NCI-H1930 (cell line): ENCODE data around the gene SPSB1.

Source experiments
- DNase-seq, 2 experiments: peaks; one replicate each; lab custom pipeline; 2025; lab: John Stamatoyannopoulos, UW

SPSB1 gene

GRCh38 chr1:9319789-9320519 lies 27.3 kb downstream of the SPSB1 start:
- DNase-seq, result no peak

- DNase-seq, result no peak
Measured at GRCh38 chr1:9320520-9321479, 28.1 kb downstream of the SPSB1 start.

GRCh38 chr1:9321480-9321849 lies 28.8 kb downstream of the SPSB1 start:
- no peak for DNase-seq

DNA sequence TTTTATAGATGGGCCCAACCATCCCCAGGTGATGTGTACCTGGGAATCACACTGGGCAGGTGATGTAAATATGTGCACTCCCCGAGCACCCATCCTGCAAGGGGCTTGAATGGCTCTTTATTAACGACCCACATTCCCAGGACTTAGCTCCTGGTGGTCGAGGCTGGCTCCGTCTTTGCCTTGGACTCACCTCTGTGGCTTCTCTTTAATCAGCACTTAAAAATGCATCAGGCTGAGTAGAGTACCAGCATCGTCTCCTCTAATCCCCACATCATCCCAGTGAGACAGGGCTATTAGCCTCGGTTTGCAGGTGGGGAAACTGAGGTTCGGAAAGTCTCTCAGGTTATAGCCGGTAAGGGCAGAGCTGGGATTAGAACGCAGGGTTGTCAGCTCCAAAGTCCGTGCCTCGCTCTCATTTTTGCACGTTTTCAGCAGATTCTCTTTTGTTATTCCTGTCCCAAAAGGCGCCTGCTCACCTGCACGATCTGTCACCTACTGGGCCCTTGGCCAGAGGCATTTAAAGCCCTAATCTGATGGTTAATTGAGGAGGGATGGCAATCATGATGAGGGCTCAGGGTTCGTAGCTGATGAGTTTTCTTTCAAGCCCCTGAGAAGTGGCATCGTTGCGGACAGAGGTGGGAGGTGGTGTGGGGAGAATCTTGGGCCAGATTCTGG lies 29.4 kb downstream of the SPSB1 start:
- no peak for DNase-seq

DNA sequence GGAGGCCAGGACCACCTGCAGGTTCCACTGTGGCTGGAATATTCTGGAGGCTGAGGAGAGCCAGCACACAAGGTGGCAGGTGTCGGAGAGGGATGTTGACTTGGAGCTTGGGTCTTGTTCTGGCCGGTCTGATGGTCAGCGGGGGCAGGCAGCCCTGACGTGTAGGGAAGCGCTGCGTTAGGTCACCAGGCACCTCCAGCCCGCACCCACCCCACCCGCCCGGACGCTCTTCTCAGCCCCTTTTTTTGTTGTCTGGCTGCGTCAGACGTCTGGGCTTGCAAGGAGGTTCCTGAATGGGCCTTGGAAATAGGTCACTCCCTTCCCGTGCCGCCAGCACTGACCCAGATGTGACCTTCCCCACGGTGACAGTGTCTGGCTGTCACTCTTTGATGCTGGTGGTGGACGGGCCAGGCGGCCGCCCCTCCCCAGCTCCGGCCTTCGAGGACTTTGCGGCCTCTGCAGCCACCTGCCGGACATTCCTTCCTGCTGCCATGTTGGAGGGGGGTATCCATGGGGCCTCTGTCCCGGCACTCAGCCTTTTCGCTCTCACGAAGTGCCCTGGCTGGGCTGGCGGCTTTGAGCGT lies 30.1 kb downstream of the SPSB1 start:
- no peak for DNase-seq

- no peak for DNase-seq
Measured at GRCh38 chr1:9324246-9325096, 31.8 kb downstream of the SPSB1 start.

DNA sequence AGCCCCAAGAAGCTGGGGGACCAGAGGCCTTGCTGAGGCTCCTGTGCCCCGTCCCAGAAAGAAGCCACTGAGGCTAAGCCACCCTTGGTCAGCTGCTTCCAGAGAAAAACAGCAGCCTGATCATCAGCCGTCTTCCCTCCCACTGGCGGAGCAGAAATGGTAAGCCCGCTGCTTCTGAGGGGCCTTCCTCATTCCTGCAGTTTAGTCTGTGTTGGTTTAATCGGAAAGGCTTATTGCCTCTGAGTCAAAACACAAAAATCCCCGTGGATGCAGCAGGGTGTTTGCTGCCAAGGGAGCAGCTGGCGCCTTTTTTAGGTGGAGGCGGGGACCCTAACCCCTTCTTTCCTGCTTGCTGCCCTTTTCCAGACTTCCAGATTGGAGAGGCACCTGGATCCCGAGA lies 33.9 kb downstream of the SPSB1 start:
- DNase-seq, result no peak

GRCh38 chr1:9328201-9328600 lies 35.5 kb downstream of the SPSB1 start:
- no peak for DNase-seq

DNA sequence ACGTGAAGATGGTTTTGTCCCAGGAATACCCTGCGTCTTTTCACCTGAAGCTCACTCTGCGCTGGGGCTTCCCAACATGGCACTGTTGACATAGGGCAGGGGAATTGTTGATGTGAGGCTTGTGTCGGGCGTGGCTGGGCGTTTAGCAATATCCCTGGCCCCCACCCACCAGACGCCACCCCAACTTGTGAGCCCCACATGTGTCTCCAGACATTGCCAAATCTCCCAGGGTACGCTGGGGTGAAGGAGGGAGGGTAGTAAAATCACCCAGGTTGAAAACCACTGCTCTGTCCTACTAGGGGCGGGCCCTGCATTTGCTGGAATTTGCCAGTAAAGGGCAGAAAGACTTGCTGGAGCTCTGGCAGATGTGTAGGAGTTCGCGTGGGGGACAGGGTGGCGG lies 36.0 kb downstream of the SPSB1 start:
- DNase-seq, result no peak

- no peak for DNase-seq
Measured at GRCh38 chr1:9331016-9331415, 38.3 kb downstream of the SPSB1 start.

GRCh38 chr1:9331558-9332346 lies 39.1 kb downstream of the SPSB1 start:
- no peak for DNase-seq

GRCh38 chr1:9332513-9333143 lies 39.9 kb downstream of the SPSB1 start:
- no peak for DNase-seq

DNA sequence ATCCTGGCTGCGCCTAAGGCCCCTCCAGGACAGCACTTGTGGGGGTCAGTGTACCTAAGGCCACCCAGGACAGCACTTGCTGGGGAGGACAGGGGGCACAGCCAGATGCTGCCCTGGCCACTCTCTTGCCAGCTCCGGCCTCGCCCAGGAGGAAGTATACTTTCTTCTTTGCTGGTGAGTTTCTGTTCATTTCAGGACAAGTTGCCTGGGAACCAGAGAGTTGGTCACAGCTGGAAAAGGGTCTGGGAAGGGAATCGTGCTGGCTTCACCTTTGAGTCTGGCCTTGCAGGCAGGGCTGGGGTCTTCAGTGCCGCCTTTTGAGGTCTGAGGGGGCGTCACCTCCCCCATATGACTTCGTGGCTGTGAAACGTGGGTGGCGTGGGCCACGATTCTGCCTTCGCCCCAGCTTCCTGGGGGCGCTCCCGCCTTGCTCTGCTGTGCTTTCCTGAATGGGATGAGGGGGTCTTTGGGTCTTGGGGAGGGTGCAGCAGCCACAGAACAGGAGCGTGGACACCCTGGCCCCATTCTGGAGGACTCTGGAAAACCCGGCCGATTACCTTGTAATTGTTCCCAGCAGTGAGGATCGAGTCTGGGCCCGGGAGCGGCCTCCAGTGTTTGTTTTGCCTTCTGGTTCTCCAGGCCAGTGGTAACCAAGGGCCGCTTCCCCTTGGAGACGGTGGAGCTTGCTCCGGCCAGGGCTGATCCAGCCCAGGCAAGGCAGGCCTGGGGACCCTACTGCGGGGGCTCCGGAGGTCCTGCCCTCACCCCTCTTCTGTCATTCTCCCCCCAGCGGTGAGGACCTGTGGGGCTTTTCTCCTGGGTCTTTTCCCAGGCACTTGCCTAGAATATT lies 45.9 kb downstream of the SPSB1 start:
- DNase-seq, result no peak

GRCh38 chr1:9340172-9340854 lies 47.6 kb downstream of the SPSB1 start:
- DNase-seq, result no peak

- no peak for DNase-seq
Measured at GRCh38 chr1:9340864-9341263, 48.2 kb downstream of the SPSB1 start.

DNA sequence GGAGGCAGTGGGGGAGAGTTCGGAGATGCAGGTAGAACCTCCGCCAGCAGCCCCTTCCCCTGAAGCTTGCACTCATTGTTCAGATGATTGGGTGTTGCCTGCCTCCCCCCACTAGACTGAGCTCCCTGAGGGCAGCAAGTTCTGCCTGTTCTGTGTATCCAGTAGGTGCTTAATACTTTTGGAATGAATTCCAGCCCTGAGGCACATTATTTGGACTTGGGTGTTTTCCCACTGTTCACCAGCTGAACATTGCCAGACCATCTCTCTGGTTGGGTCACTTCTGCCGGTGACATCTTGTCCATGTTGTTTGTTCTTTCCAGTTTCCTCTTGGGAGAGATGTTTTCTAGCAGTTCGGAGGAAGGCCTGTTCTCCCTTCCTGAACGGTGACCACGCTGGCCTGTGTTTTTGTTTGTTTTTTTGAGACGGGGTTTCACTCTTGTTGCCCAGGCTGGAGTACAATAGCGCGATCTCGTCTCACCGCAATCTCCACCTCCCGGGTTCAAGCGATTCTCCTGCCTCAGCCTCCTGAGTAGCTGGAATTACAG lies 48.7 kb downstream of the SPSB1 start:
- DNase-seq, result no peak

DNA sequence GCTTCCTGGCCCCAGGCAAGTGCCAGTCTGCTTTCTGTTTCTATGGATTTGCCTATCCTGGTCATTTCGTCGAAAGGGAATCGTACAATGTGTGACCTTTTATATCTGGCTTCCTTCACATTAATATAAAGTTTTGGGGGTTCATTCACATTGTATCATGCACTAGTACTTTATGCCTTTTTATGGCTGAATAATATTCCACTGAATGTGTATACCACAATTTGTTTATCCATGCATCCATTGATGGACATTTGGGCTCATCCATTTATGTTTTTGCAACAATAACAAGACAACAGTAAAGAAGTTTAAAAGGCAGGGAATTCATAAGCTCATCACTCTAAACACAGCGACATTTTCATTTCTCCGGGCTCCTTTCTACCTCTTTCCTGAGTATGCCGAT lies 50.6 kb downstream of the SPSB1 start:
- no peak for DNase-seq
